Left ventricle myocardium inferior (tissue), 1 donor: ENCODE data around the gene UMODL1. TPM values are rescaled to one million over a fixed set of nuclear protein-coding genes. Genes with fewer than 3 reads are reported as not detected.

ENCODE experiments used
- DNase-seq: peaks from one replicate; pipeline ENCODE4 v3.0.0-alpha.2; 2020
- H3K27ac ChIP-seq: fragments of 200-600 bp; replicated peaks from 2 replicates; pipeline ENCODE4 v1.8.0; 2021
- H3K27me3 ChIP-seq: fragments of 200-600 bp; 2 replicates; pipeline ENCODE4 v1.8.0; 2021; ENCODE audit warnings: low read depth
- H3K36me3 ChIP-seq: fragments of 200-600 bp; 2 replicates; pipeline ENCODE4 v1.8.0; 2021
- H3K4me1 ChIP-seq: fragments of 200-600 bp; 2 replicates; pipeline ENCODE4 v1.8.0; 2021
- H3K4me3 ChIP-seq: fragments of 200-600 bp; 2 replicates; pipeline ENCODE4 v1.8.0; 2021; ENCODE audit warnings: mild to moderate bottlenecking, moderate library complexity
- H3K9me3 ChIP-seq: fragments of 200-600 bp; replicated peaks from 2 replicates; pipeline ENCODE4 v1.8.0; 2021
- CTCF ChIP-seq: fragments of 200-600 bp; IDR thresholded peaks from 2 replicates; pipeline ENCODE4 v1.8.0; 2021; ENCODE audit warnings: antibody characterized with exemption, mild to moderate bottlenecking, borderline replicate concordance
- intact Hi-C: fragments of 100-400 bp; cut with micrococcal nuclease; formaldehyde crosslinking; loops from one replicate; pipeline ENCODE4 v1.11.0; 2022
- total RNA-seq: library from RNA; stranded (reverse); fragmentation: NEBNext Ultra II Directional; extraction: Animal tissue kit (Norgen Biotek cat#: 25700); gene quantifications from one replicate; pipeline ENCODE4 v1.2.1, GENCODE V29; 2021
- donor health status: DM: no; HTN: yes; CAD: no; lungs with severe emphysema.

The UMODL1 gene
- total RNA-seq, 1 donor from 2014 or later = 0.08 TPM

GRCh38 chr21:42037943-42038342 lies 33.2 kb upstream of the UMODL1 start:
- no peak overlapping the region for H3K4me3 ChIP-seq
- H3K27ac ChIP-seq = no peak overlapping the region
- DNase-seq = no peak
- H3K9me3 ChIP-seq = no peaks in the 10 kb centered on the region
- intact Hi-C loops = no loop called here
- no peak for TF ChIP-seq CTCF
- peaks cover 11% of the 10 kb centered on the region for H3K27me3 ChIP-seq
- H3K36me3 ChIP-seq = no peaks in the 10 kb centered on the region
- H3K4me1 ChIP-seq = no peaks in the 10 kb centered on the region

GRCh38 chr21:42038393-42038792 lies 32.7 kb upstream of the UMODL1 start:
- no peak for DNase-seq
- Histone ChIP-seq H3K27me3 (peaks cover 11% of the 10 kb centered on the region), H3K4me3 (no peak overlapping the region), H3K27ac (no peak overlapping the region), H3K4me1 (no peaks in the 10 kb centered on the region), H3K36me3 (no peaks in the 10 kb centered on the region), H3K9me3 (no peaks in the 10 kb centered on the region)
- no peak for TF ChIP-seq CTCF
- intact Hi-C loops = no loop called here

- intact Hi-C loops = no loop called here
- no peak for DNase-seq
- H3K27ac ChIP-seq = no peak overlapping the region
These were observed 32.2 kb upstream of the UMODL1 start for GRCh38 chr21:42038826-42039425.

GRCh38 chr21:42039470-42039901 lies 31.6 kb upstream of the UMODL1 start:
- no peaks in the 10 kb centered on the region for H3K9me3 ChIP-seq
- H3K27ac ChIP-seq = peak overlapping the region; percentile 23
- no peaks in the 10 kb centered on the region for H3K36me3 ChIP-seq
- no peak for DNase-seq
- H3K27me3 ChIP-seq = peaks cover 11% of the 10 kb centered on the region
- H3K4me1 ChIP-seq = no peaks in the 10 kb centered on the region
- H3K4me3 ChIP-seq = no peak overlapping the region
- no peak for TF ChIP-seq CTCF
- intact Hi-C loops = no loop called here

More at GRCh38 chr21:42038826-42039425, 32.2 kb upstream of the UMODL1 start:
- no peak for TF ChIP-seq CTCF
- no peaks in the 10 kb centered on the region for H3K36me3 ChIP-seq
- no peak overlapping the region for H3K4me3 ChIP-seq
- H3K27me3 ChIP-seq = peaks cover 11% of the 10 kb centered on the region
- no peaks in the 10 kb centered on the region for H3K9me3 ChIP-seq
- no peaks in the 10 kb centered on the region for H3K4me1 ChIP-seq

GRCh38 chr21:42039911-42040351 lies 31.2 kb upstream of the UMODL1 start:
- Histone ChIP-seq H3K27ac (peak overlapping the region; percentile 23), H3K4me3 (no peak overlapping the region), H3K27me3 (peaks cover 11% of the 10 kb centered on the region), H3K36me3 (no peaks in the 10 kb centered on the region), H3K4me1 (no peaks in the 10 kb centered on the region), H3K9me3 (no peaks in the 10 kb centered on the region)
- DNase-seq = peak; percentile 47
- no peak for TF ChIP-seq CTCF
- intact Hi-C loops = no loop called here
